RPMI7951 (cell line): Measurements from ENCODE around the gene APMAP. TPM values are rescaled to one million over a fixed set of nuclear protein-coding genes. Genes with fewer than 3 reads are reported as not detected.

Experiments
- total RNA-seq: library from RNA; depleted of rRNA; stranded (reverse); fragments of >200 nt; shearing (Covaris generic); gene quantifications from 2 replicates; pipeline ENCODE4 v1.2.3, GENCODE V29; 2014; rRNA removed

The APMAP gene
- total RNA-seq, 1 experiment from 2014 or later, result 214 TPM

Other genes with a start within 250 kb of the APMAP start
- gene CST7, start 43.5 kb downstream of the APMAP start, total RNA-seq, result 77.4 and 80.0 TPM in 2 replicates
- gene ACSS1, start 65.4 kb upstream of the APMAP start, total RNA-seq, result 1.6 and 2.0 TPM in 2 replicates
- gene VSX1, start 89.4 kb upstream of the APMAP start, total RNA-seq, result 2.8 and 3.8 TPM in 2 replicates
- gene ENTPD6, start 203.0 kb upstream of the APMAP start, total RNA-seq, result 29.3 and 32.4 TPM in 2 replicates